GM18909 (cell line): ENCODE results near the gene R3HDML.

Source experiments
- ATAC-seq: cut with Tn5 transposase; IDR thresholded peaks from one replicate; pipeline ENCODE4 v1.9.1; 2021; ENCODE audit warnings: mild to moderate bottlenecking; ENCODE audit not compliant: unreplicated experiment, poor library complexity

The R3HDML gene

DNA sequence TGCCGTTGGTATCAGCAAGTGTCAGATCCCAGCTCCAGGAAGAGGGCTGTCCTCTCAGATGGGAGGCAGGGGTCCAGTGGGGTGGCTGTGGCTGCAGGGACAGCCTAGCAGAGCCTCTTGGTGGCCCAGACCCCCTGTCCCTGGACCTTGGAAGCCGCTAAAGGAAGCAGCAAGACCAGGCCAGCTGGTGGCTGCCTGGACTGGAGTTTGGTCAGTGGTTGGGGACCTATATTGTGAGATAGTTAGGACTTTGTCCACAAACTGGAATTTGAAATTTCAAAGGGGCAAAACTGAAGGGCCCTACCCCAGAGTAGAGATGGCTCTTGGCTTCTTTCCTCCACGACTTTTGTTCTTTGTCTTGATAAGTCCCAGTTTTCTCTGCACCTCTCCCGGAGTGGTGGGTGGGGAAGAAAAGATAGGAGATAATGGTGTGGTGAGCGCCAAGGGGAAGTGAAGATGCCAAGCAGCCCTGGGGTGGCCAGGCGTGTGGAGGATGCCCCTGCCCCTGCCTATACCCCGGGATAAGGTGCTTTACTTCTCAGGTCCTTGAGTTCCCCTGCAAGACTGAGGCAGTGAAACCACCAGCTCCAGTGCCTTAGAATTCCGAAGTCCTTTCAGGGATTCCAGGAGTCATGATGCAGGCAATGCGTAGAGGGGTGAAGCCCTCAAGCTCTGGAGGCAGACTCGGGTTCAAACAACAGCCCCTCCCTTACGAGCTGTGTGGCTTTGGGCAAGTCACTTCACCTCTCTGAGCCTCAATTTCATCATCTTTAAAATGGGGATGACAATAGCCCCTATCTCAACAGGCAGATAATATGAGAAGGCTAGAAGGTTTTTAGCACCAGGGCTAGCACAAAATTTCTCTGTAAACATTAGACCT is 58.9 kb downstream of the R3HDML start:
- ATAC-seq, result no peak

DNA sequence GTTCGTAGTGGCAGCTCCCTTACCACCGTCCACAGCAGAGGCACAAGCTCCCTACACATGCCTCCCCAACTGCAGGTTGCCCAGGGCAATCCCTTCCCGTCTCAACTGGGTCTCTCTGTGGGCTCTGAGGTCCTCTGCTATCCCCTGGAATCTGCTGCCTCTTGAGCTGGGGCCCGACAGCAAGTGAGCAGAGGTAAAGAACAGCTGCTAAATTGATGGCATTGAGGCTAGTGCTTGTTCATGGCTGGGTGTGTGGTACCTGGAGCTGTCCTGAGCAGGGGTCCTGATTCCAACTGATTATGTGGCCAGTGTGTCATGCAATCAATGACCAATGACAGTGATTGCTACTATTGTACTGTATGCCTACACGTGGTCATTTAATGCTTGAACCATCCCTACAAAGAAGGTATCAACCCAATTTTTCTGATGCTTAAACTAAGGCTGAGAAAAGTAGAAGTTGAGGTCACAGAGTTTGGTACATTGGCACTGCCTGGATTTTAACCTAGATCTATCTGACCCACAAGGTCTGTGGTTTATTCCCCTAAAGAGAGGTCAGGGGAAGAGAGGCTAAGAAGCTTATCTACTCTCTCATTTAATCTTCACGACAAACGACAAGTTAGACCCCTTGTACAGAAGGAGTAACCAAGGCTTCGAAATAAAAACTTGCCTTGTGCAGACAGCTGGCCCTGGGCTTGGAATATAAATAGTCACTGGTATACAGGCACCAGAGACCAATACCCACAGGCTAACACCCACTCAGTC is 59.7 kb downstream of the R3HDML start:
- ATAC-seq, result no peak

DNA sequence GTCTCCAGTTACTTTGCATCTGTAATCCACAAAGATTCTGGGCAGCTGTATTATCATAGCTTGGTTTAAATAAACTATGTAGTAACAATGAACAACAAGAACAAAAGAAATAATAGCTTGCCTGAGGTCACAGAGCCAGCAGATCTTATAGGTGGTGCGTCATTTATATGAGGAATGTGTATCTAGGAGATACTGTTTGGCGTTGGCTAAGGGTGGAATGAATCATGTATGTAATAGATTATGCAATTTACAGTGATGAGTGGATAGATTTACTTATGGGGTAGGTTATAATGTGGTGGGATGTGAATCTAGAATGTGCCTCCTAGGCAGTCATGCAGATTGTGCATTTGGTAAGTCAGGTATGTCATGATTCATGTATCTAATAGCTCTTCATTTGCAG is 61.5 kb downstream of the R3HDML start:
- ATAC-seq, result no peak

DNA sequence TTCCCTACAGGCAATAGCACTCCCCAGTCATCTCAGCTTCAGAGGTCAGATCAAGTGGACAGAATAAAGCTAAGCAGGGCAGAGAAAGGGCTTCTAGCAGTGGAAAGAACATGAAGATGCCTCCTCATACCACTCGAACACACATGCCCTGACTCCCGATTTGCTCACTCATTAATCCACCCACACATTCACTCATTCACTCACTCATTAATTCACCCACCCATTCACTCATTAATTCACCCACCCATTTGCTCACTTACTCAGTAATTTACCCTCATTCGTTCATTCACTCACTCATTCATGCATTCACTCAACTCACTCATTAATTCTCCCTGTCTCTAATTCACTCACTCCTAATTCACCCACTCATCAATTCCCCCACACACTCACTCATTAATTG is 62.6 kb downstream of the R3HDML start:
- ATAC-seq, result no peak

DNA sequence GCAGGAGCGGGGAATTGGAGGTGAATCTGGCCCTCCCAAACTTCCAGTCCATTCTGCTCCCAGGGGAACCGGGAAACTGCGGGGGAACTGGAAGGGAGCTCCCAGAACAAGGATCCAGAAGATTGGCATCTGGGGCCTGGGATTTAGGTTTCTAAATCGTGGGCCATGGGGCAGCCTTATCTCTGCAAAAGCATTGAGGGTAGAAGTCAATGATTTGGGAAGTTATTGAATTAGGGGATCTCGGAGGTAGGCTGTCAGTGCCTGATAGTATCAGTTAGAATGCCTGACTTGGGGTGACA is 63.8 kb downstream of the R3HDML start:
- ATAC-seq, result no peak
